Stimulated activated CD8-positive, alpha-beta memory T cell treated with anti-CD3 and anti-CD28 coated beads, Interleukin-15, amount 100 ng/mL, for 24 hours (primary cell): ENCODE measurements around the gene CDH2.

Source experiments
- DNase-seq: peaks from one replicate; pipeline ENCODE4 v3.0.0-alpha.2; 2020; ENCODE audit warnings: low read depth

CDH2 gene

GRCh38 chr18:27994571-27994970 lies 182.4 kb downstream of the CDH2 start:
- DNase-seq, result no peak

- DNase-seq, result no peak
Observed at GRCh38 chr18:27991391-27991790, 185.5 kb downstream of the CDH2 start.

- no peak for DNase-seq
Observed at GRCh38 chr18:27985832-27986231, 191.1 kb downstream of the CDH2 start.

- DNase-seq, result no peak
Observed at GRCh38 chr18:27983780-27984179, 193.2 kb downstream of the CDH2 start.

GRCh38 chr18:27976806-27977408 lies 200.0 kb downstream of the CDH2 start:
- DNase-seq, result no peak

- no peak for DNase-seq
Observed at GRCh38 chr18:27970321-27970720, 206.6 kb downstream of the CDH2 start.

GRCh38 chr18:27969206-27969605 lies 207.7 kb downstream of the CDH2 start:
- no peak for DNase-seq

- DNase-seq, result no peak
Observed at GRCh38 chr18:27967913-27968824, 208.8 kb downstream of the CDH2 start.

- DNase-seq, result no peak
Observed at GRCh38 chr18:27966881-27967280, 210.0 kb downstream of the CDH2 start.

GRCh38 chr18:27964811-27965210 lies 212.1 kb downstream of the CDH2 start:
- DNase-seq, result no peak

- DNase-seq, result no peak
Observed at GRCh38 chr18:27959101-27959500, 217.8 kb downstream of the CDH2 start.

- no peak for DNase-seq
Observed at GRCh38 chr18:27956001-27956640, 220.8 kb downstream of the CDH2 start.

GRCh38 chr18:27954226-27954625 lies 222.7 kb downstream of the CDH2 start:
- no peak for DNase-seq

- DNase-seq, result no peak
Observed at GRCh38 chr18:27952741-27953140, 224.2 kb downstream of the CDH2 start.

GRCh38 chr18:27950648-27951228 lies 226.2 kb downstream of the CDH2 start:
- no peak for DNase-seq

GRCh38 chr18:27948986-27949385 lies 227.9 kb downstream of the CDH2 start:
- DNase-seq, result no peak

- no peak for DNase-seq
Observed at GRCh38 chr18:27942706-27943105, 234.2 kb downstream of the CDH2 start.

GRCh38 chr18:27931535-27931934 lies 245.4 kb downstream of the CDH2 start:
- DNase-seq, result no peak

GRCh38 chr18:27922780-27923179 lies 254.2 kb downstream of the CDH2 start:
- no peak for DNase-seq

GRCh38 chr18:27921904-27922751 lies 254.8 kb downstream of the CDH2 start:
- DNase-seq, result no peak

- DNase-seq, result no peak
Observed at GRCh38 chr18:27921392-27921791, 255.5 kb downstream of the CDH2 start.

GRCh38 chr18:27920836-27921235 lies 256.1 kb downstream of the CDH2 start:
- no peak for DNase-seq
